HL-60 (cell line): ENCODE results near the gene ZNF503.

Experiments used
- DNase-seq, 2 experiments: peaks; one replicate each; pipeline ENCODE4 v3.0.0-alpha.2; 2010 to 2020; ENCODE audit warnings: low read depth in 1 of 2, low spot score in 1 of 2
- H3K27ac ChIP-seq: fragments of 250-450 bp; sonication (Bioruptor Pico); replicated peaks from 2 replicates; pipeline ENCODE4 v1.5.1; 2020; ENCODE audit warnings: mild to moderate bottlenecking, moderate library complexity
- H3K27me3 ChIP-seq: fragments of 250-450 bp; sonication (Bioruptor Pico); 2 replicates; pipeline ENCODE4 v1.5.1; 2021; ENCODE audit warnings: mild to moderate bottlenecking, moderate library complexity; ENCODE audit not compliant: insufficient read depth, poor library complexity, severe bottlenecking
- H3K4me3 ChIP-seq: replicated peaks from 2 replicates; pipeline ENCODE4 v1.5.1; 2011; ENCODE audit warnings: mild to moderate bottlenecking, control low read depth, low read length; ENCODE audit not compliant: insufficient read depth
- CTCF ChIP-seq: IDR thresholded peaks from one replicate; pipeline ENCODE4 v1.5.1; 2011; ENCODE audit warnings: low read length, control low read depth, inconsistent platforms; ENCODE audit not compliant: insufficient read depth
- GABPA ChIP-seq: IDR thresholded peaks from 2 replicates; pipeline ENCODE4 v1.6.1; 2012; ENCODE audit warnings: low read depth
- POLR2AphosphoS5 ChIP-seq: IDR thresholded peaks from 2 replicates; pipeline ENCODE4 v1.6.1; 2012; ENCODE audit warnings: low read depth
- REST ChIP-seq: IDR thresholded peaks from 2 replicates; pipeline ENCODE4 v1.6.1; 2012; ENCODE audit warnings: low read depth; ENCODE audit not compliant: insufficient replicate concordance
- SPI1 ChIP-seq: IDR thresholded peaks from 2 replicates; pipeline ENCODE4 v1.6.1; 2012; ENCODE audit warnings: low read depth, mild to moderate bottlenecking, borderline replicate concordance

The ZNF503 gene

GRCh38 chr10:75357500-75357899 lies 44.1 kb downstream of the ZNF503 start:
- H3K4me3 ChIP-seq, result no peak overlapping the region
- no peaks in the 10 kb centered on the region for H3K27me3 ChIP-seq
- H3K27ac ChIP-seq, result no peak overlapping the region
- no peak for DNase-seq
- TF ChIP-seq POLR2AphosphoS5, result no peak
- no peak for TF ChIP-seq GABPA
- TF ChIP-seq CTCF, result no peak
- no peak for TF ChIP-seq SPI1
- no peak for TF ChIP-seq REST

- Histone ChIP-seq H3K27ac (no peak overlapping the region), H3K27me3 (no peaks in the 10 kb centered on the region), H3K4me3 (no peak overlapping the region)
- no peak for DNase-seq
- TF ChIP-seq GABPA, result no peak
These were observed 45.1 kb downstream of the ZNF503 start for GRCh38 chr10:75356484-75356883.

GRCh38 chr10:75355706-75356105 lies 45.9 kb downstream of the ZNF503 start:
- TF ChIP-seq POLR2AphosphoS5, result no peak
- TF ChIP-seq SPI1, result no peak
- no peak for TF ChIP-seq CTCF
- TF ChIP-seq GABPA, result no peak
- TF ChIP-seq REST, result no peak
- DNase-seq, result no peak
- Histone ChIP-seq H3K27ac (no peak overlapping the region), H3K4me3 (no peak overlapping the region), H3K27me3 (no peaks in the 10 kb centered on the region)

- no peak for DNase-seq
- Histone ChIP-seq H3K4me3 (no peak overlapping the region), H3K27me3 (no peaks in the 10 kb centered on the region), H3K27ac (no peak overlapping the region)
- TF ChIP-seq CTCF (no peak), POLR2AphosphoS5 (no peak), SPI1 (no peak), REST (no peak), GABPA (no peak)
These were observed 48.4 kb downstream of the ZNF503 start for GRCh38 chr10:75353183-75353582.
